ENCODE data around the gene RBFOX2. TPM values are rescaled to one million over a fixed set of nuclear protein-coding genes. Genes with fewer than 3 reads are reported as not detected.

Gene RBFOX2
- total and polyA plus RNA-seq, 2 of the 13 experiments (the other 11 are each of a cell fraction or from before 2014, with no cell fraction given) = 37.3 to 40.4 TPM

DNA sequence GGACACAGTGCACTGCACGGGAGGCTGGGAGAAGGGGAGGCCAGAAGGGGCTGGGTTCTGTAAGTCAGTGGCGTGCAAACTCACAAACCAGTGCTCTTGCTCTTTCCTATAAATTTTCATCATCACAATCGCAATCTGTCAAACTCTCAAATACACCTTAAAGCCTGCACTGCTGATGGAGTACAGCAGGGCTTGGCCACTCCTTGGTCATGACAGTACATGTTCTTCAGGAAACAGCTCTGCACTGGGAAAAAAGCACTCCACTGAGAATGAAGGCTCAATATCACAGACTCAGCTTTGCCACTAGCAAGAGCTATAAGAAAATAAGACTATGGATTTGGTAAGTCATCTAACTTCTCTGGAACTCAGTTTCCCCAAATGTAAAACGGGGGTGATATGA lies 111.0 kb downstream of the RBFOX2 start (continued):
- TF ChIP-seq ZNF326 (CRISPR knock-in tag; IDR thresholded peaks at IDR 0.05; ENCODE audit: borderline replicate concordance) (no peak), GTF2F1 (IDR thresholded peaks at IDR 0.05; ENCODE audit: low read length) (no peak), CBX5 (CRISPR knock-in tag; IDR thresholded peaks at IDR 0.05; ENCODE audit: borderline replicate concordance) (no peak), BRD4 (CRISPR knock-in tag; IDR thresholded peaks at IDR 0.05) (no peak), ZSCAN21 (CRISPR knock-in tag; IDR thresholded peaks at IDR 0.05; ENCODE audit: borderline replicate concordance) (no peak), ZKSCAN5 (CRISPR knock-in tag; IDR thresholded peaks at IDR 0.05) (no peak), TARDBP (CRISPR knock-in tag; IDR thresholded peaks at IDR 0.05) (no peak)
- TF ChIP-seq, protein P1, sequence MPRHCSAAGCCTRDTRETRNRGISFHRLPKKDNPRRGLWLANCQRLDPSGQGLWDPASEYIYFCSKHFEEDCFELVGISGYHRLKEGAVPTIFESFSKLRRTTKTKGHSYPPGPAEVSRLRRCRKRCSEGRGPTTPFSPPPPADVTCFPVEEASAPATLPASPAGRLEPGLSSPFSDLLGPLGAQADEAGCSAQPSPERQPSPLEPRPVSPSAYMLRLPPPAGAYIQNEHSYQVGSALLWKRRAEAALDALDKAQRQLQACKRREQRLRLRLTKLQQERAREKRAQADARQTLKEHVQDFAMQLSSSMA (CRISPR knock-in tag; IDR thresholded peaks at IDR 0.05) = no peak

DNA sequence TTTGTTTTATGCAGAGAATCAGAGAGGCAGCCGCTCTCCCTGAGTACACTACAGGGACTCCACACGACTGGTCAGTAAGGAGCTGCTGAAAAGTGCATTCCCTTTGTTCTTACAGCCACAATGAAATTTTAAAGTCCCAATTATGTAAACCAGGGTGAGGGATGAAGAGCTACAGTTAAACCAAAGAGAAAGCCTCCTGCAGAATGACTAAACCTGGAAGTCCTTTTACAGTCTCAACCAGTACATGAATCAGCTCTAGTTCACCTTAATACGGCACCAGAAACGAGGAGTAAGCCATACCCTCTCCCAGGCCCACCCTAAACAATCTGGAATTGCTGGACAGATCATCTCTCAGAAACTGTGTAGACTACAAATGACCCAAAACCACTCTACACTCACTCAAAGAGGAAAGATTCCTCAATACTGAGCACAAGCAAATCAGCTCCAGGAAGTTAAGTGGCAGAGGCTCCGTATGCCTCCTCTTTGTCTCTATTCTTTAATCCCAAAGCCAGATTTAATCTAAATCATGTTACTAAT lies 113.1 kb downstream of the RBFOX2 start:
- ChIA-PET POLR2A (interaction anchor here (0.8 to 0.9 kb wide), 2 partner anchors 114 to 288 kb away, joined by 3 to 4 read pairs; partner anchors contain the start of gene RBFOX2), CTCF (ENCODE audit: low intra/inter-chr PET ratio, low total read pairs) (no interaction called here)
- Histone ChIP-seq H3K4me2 (ENCODE audit: low read depth, low read length) (peak overlapping the region; percentile 95), H3K4me1 (ENCODE audit: insufficient read depth, low read length) (peaks cover 47% of the 10 kb centered on the region), H3K9me3 (ENCODE audit: low read length) (no peaks in the 10 kb centered on the region), H3K4me3 (replicated peaks in 1 of 3; ENCODE audit: insufficient read depth in 1 of 3, low read depth in 2 of 3, low read length in 3 of 3) (peak overlapping the region; percentile 57 to 72 (median 62)), H3K27ac (ENCODE audit: extremely low read length, insufficient read depth, low read length) (peak overlapping the region; percentile 81), H3K27me3 (ENCODE audit: control insufficient read depth in 1 of 2, insufficient read depth in 2 of 2, low read length in 2 of 2) (no peaks in the 10 kb centered on the region), H2AFZ (ENCODE audit: low read length) (no peak overlapping the region), H3K9ac (ENCODE audit: insufficient read depth, low read depth, low read length) (peak overlapping the region; percentile 61), H3K79me2 (ENCODE audit: insufficient read depth, low read length) (peaks cover 31% of the 10 kb centered on the region), H4K20me1 (ENCODE audit: insufficient read depth, low read length) (no peaks in the 10 kb centered on the region), H3K36me3 (replicated peaks in 1 of 2; ENCODE audit: control insufficient read depth in 1 of 2, insufficient read depth in 2 of 2, low read length in 2 of 2) (no peaks in the 10 kb centered on the region)
- intact Hi-C loops (cut with micrococcal nuclease; ENCODE audit: unreplicated experiment) (no loop called here), in situ Hi-C loops (cut with HindIII; ENCODE audit: extremely low pct_ligation_motif_present, low pct_unique_long_range_greater_than_20kb) (loop anchor here (5.0 kb wide), 1 partner anchor 288 kb away; no protein-coding TSS in a partner anchor)
- 38% methylated on average over 5 of the region's 5 CpGs for WGBS (ENCODE audit: low lambda C conversion rate)
- peak; percentile 47; the same call in 1 of the 2 replicates for TF ChIP-seq ZNF12 (CRISPR knock-in tag; IDR thresholded peaks at IDR 0.05)
- TF ChIP-seq WIZ (CRISPR knock-in tag; IDR thresholded peaks at IDR 0.05) = no peak
- ATAC-seq (peak; percentile 35), FAIRE-seq (no peak), DNase-seq (ENCODE audit: low spot score) (no peak)
- BruUV-seq (replicated peaks) = no TSS peak
